Hematopoietic multipotent progenitor cell (in vitro differentiated cells): ENCODE results near the gene ZNF750. TPM values are rescaled to one million over a fixed set of nuclear protein-coding genes. Genes with fewer than 3 reads are reported as not detected.
"Not testable (repeated sequence)": the region's sequence is repeated elsewhere in the genome, so short reads cannot be mapped to it uniquely, and the experiment has no call there.

Experiments
- DNase-seq, 3 donors: peaks; one replicate each; pipeline ENCODE4 v3.0.0-alpha.2; 2011 to 2015; ENCODE audit warnings: low read depth in 2 of 3, low spot score in 2 of 3
- total RNA-seq: library from RNA; depleted of rRNA; stranded (reverse); fragments of >200 nt; gene quantifications from one replicate; pipeline ENCODE4 v1.2.3, GENCODE V29; 2012

The ZNF750 gene
- total RNA-seq, 1 donor: not detected

DNA sequence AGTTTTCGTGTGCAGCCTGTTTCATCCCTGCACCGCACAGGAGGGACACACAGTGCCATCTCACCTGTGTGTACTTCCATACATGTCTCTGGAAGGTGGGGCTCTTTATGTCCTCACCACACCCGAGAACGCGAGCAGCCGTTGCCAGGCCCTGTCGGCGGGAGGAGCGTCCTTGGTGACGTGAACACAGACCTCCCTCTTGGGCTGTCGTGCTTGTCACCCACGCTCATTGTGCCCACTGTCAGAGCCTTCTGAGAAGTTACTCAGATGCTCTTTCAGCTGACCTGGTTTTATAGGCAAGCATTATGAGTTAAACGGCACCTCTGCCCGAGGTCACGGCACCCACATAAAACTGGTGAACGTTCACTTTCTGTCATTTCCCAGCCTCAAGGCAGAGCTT lies 40.2 kb downstream of the ZNF750 start:
- no peak for DNase-seq

DNA sequence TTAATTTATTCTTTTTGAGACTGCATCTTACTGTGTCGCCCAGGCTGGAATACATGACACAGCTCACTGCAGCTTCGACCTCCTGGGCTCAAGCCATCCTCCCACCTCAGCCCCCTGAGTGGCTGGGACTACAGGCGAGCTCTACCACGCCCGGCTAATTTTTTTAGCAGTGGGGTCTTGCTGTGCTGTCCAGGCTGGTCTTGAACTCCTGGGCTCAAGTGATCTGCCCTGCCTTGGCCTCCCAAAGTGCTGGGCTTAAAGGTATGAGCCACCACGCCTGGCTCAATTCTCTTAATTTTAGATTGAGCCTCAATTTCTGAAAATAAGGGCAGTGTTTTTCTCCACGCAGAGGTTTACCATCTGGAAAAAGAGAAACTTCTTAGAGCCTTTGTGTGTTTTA lies 41.1 kb downstream of the ZNF750 start:
- DNase-seq: no peak

DNA sequence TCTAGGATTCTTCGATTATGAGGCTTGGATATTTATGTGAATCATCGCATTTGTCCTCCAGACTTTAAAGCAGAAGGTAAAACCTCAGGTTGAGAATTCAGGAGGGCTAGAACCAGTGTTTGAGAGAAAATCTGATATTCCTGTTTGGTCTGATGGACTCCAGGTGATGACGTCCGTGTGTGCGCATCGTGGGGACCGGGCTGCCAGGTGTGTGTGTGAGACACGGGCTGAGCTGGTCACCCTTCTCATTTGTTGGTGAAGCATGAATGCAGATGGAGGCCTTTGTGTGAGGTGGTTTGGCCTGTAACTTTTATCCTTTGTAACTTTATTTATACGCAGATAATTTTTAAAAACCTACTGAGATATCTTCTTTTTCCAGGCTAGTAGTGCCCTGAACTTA lies 42.8 kb downstream of the ZNF750 start:
- no peak for DNase-seq

DNA sequence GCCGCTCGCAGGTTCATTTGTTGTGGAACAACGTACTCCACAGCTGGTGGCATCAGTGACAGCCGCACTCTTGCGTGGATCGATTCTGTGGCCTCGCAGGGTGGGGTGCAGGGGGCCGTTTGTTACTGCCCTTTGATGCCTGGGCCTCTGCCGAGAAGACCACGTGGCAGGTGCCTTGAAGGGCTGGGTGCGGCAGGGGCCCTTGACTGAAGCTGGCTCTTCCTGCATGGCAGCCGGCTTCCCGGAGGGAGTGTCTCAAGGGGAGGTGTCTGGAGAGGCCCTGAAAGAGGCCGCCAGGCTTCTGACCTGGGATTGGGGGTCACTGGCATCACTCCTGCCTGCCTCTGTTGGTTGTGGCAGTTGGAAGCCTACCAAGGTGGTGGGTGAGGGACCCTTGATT lies 44.2 kb downstream of the ZNF750 start:
- DNase-seq: no peak

DNA sequence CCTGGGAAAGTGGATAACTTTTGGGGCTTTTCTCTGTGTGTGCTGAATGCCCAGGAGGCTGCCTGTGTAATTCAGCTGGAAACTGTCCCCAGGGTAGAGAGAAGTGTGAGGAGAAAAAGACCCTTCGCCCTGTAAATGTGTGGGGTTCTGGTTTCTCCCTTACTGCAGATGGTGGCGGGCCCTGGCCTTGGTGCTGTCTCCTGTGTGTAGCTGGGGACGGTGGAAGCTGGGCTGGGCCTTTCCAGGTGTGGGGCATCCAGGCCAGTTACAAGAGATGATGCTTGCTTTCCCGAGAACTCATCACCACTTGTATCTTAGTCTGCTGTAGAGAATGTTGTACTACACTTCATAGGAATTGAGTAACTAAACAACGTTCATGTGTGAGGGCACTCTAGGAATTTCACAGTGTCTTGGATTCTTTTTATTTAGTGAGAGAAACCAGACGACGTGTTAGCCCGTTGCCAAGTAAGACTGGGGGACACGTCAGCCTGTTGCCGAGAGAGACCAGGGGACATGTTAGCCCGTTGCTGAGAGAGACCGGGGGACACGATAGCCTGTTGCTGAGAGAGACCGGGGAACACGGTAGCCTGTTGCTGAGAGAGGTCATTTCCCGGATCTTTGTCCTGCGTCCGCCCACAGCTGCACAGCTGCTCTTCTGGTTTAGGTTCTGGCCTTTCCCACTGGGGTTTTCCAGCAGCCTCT lies 44.9 kb downstream of the ZNF750 start:
- DNase-seq: no peak

DNA sequence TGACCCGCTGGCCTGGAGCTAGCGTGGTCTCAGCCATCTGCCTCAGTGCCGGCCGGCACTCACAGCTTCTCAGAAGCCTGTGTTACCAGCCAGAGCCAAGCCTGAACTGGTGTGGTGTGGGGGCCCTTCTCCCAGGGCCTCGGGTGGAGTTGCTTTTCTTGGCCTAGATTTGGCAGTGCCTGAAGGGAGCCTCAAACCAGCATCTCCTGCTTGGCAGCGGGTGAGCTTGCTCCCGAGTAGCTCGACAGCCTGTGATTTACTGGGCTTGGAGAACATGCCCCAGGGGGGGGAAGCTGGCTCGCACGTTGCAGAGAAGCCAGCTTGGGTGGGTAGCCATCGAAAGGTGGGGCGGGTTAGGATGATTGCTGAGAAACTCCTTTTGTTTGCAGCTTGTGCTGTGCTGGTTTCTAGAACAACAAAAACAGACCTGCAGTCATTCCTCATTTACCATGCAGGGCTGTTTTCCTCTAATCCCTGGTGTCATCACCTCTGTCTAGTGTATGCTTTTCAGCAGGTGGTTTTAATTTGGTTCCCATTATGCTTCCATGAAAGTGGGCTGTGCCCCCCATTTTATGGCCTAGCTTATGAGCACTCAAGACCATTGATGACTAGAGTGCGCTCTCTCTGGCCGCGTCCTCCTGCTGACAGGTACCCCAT lies 45.7 kb downstream of the ZNF750 start:
- no peak for DNase-seq

DNA sequence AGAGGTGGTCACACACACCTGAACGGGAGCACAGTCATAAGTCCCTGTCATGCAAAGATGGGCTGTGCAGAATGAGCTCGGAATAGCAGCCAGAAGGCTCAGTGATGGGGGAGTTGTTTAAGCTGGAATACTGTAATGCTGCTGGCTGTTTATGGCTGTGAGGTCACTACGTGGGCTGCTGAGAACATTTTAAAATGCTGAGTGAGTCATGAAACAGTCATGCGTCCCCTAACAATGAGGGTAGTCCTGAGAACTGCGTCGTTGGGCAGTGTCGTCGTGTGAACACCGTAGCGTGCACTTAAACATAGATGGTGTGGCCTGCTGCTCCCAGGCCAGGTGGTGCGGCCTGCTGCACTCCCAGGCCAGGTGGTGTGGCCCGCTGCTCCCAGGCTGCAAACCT lies 48.3 kb downstream of the ZNF750 start:
- no peak for DNase-seq

DNA sequence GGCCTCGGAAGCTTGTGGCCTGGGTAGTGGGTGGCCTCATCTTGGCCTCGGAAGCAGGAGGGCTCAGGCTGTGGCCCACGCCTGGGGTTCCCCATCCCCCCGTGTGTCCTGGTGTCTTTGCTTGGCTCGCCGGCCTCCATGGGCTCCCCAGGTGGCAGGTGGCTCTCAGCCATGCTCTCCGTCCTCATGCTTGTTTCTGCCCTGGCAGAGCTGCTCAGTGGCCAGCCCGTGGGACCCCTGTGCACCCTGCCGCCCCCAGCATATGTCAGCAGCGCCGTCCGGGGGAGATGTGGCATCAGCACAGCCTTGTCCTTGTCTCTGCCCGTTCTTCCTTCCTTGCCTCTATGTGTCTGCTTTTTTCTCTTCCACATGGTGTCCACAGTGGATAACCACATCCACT lies 49.4 kb downstream of the ZNF750 start:
- DNase-seq: no peak

DNA sequence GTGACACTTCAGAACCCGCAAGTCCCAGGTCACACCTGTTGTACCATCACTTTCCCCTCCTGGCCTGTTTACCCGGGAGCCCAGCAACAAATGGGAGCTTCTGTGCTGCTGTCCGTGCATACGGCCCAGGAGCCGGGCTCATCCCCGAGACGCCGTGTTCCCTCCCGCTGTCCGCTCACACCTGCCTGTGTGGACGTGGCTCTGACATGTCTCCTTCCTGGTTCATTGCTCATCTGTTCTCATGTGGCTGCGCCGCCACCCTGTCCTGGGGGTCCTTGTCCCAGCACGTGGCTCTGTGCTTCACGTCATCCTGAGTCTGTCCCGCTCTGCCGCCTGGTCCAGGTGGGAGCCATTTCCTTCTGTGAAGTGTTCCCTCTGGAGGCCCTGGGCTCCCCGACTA lies 50.0 kb downstream of the ZNF750 start:
- DNase-seq: no peak

DNA sequence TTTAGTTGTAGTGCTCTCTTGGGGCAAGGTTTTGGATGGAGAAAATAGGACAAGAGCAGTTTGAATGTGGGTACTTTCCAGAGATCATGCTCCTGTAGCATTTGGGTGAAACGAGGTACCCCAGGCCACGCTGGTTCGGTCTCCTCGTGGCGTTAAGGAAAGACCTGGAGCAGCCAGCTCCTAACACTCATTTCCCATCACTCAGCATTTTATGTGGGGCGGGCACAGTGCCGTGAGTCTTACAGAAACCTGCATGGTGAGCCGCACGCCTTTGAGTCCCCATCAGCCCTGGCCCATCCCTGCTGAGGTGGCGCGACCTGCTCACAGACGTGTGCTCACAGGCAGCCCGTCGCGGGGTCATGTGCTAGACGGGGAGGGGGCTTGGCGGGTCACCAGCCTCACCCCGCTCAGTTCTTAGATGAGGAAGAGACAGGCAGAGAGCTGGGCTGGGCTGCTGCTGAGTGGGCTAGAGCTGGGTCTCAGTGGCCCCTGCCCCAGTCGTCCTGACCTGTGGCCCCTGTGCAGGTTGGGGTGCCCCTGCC lies 50.7 kb downstream of the ZNF750 start:
- no peak for DNase-seq

DNA sequence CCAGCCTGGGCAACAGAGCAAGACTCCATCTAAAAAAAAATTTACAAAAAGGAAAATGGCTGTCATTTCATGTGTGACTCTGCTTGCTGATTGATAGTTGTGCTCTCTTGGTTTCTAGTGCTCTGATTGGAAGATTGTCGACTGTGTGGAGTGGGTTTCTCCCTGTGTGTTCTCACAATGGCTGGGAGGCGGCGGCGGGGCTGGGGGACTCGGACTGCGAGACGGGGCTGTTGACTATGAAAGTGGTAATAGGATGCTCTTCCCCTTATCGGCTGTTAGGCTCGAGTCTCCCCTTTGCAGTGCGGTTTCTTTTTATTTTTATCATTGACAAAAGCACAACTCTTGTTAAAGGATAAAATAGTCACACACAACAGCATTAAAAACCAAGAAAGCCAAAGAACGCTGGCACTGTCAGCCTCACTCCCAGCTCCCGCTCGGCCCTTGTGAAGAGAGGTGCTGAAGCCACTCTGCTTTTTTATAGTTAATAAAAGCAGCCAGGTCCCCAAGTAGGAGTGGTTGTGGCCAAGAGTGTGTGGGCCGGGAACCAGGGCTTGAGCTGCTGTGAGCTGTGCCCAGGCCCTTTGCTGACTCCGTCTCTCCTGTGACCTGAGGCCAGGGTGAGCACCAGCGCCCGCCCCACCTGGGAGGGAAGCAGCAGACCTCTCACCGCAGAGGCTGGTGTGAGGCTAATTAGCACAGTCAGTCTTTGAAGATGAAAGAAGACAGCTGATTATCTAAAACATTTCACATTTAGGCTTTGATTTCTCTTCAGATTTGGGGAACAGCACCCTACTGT lies 51.4 kb downstream of the ZNF750 start:
- DNase-seq: no peak

DNA sequence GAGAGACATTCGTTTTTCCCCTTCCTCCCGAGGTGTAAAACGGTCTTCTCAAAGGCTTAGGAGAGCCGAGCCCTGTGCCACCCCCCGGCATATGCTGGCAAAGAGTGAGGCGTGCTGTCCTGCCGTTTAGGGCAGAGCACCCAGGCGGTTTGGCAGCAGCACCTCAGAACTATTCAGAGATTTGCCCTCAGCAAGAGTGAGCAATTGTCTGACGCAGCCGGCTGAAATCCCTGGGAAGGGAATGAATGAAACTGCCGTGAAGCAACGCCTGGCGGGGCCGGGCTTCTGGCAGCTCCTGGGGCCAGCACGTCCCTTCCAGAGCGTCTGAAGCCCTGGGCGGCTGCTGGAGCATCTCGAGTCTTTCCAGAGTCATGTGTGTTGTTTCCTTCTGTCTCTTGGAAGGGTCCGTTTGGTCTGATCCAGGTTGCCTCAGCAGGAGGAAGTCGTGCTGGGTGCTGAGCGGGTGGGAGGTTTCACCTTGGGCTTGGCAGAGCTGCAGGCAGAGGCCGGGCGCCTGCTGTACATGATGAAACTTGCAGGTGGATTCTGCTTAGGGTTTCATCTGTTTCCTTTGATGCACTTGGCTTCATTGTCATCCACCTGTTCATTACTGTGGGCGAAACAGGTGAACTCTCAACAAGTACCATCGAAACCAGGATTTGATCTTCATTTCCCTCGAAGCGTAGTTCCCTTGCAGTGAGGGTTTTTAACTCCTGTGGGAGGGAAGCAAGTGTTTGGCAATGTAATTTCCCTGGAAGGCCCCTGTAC lies 52.6 kb downstream of the ZNF750 start:
- no peak for DNase-seq

DNA sequence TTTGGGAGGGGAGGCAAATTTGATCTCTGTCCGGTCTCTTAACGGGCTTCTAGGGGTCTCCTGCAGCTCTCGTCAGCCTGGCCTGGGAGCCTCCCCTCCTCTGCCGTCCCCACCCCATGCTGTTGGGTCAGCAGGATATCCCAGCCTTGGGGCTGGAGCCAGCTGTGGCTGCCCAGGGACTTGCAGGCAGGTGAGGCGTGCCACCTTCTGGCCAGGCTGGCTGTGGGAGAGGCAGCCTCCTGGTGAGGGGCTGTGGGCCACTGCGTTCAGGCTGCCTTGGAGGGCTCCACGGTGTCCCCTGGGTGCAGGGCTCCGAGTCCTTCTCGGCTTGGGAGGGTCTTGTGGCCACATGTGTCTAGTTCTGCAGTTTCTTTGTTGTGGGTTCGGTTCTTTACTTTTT lies 53.4 kb downstream of the ZNF750 start:
- no peak for DNase-seq

DNA sequence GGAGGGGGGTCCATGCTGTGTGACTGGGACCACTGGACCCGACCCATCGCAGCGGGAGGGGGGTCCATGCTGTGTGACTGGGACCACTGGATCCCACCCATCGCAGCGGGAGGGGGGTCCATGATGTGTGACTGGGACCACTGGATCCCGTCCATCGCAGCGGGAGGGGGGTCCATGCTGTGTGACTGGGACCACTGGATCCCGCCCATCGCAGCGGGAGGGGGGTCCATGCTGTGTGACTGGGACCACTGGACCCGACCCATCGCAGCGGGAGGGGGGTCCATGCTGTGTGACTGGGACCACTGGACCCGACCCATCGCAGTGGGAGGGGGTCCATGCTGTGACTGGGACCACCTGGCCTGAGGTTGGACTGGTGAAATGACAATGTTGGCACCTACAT lies 54.2 kb downstream of the ZNF750 start:
- DNase-seq: not testable (repeated sequence)

DNA sequence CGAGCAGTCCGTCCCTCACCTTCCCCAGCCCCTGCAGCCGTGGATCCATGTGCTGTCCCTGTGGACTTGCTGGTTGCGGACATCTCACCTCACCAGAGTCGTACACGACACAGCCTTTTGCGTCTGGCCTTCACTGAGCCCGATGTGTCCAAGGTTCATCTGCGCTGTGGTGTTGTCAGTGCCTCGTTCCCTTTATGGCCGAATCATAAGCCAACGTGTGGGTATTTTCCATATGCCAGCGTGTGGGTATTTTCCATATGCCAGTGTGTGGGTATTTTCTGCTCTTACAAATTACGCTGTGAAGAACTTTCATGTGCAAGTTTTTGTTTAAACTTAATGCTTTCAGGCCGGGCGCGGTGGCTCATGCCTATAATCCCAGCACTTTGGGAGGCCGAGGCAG lies 56.3 kb downstream of the ZNF750 start:
- DNase-seq: no peak

DNA sequence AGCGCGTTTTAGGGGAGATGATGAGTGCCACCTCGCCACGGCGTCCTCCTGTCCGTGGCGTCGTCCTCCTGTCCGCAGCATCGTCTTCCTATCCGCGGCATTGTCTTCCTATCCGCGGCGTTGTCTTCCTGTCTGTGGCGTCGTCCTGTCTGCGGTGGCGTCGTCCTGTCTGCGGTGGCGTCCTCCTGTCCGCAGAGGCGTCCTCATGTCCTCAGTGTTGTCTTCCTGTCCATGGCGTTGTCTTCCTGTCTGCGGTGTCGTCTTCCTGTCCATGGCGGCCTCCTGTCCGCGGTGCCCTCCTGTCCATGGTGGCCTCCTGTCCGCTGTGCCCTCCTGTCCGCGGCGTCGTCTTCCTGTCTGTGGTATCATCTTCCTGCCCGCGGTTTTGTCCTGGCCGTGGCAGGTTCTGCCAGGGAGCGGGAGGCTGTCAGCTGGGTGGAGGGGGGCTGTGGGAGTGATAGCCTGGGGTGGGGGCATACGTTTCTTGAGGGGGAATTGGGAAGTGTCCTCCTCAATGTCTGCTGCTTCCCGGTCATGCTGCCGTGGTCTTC lies 57.1 kb downstream of the ZNF750 start:
- DNase-seq: no peak

DNA sequence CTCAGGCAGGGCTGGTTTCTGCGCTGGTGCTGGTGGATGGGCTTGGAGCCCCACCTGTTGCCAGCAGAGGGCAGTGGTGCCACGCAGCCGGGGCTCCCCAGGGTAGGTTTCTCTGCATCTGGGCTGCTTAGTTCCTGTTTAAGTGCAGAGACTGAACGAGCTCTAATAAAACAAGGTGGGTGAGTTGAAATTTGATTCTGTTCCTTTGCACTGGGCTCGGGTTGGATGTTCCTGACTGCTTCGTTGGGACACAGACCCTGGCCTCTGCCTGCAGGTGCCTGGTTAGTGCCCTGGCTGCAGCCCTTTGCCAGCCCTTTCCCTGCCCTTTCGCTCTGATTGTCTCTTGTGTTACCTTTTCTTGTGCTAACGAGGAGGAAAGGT lies 57.9 kb downstream of the ZNF750 start:
- DNase-seq: peak; percentile 64 to 91 (median 75)

DNA sequence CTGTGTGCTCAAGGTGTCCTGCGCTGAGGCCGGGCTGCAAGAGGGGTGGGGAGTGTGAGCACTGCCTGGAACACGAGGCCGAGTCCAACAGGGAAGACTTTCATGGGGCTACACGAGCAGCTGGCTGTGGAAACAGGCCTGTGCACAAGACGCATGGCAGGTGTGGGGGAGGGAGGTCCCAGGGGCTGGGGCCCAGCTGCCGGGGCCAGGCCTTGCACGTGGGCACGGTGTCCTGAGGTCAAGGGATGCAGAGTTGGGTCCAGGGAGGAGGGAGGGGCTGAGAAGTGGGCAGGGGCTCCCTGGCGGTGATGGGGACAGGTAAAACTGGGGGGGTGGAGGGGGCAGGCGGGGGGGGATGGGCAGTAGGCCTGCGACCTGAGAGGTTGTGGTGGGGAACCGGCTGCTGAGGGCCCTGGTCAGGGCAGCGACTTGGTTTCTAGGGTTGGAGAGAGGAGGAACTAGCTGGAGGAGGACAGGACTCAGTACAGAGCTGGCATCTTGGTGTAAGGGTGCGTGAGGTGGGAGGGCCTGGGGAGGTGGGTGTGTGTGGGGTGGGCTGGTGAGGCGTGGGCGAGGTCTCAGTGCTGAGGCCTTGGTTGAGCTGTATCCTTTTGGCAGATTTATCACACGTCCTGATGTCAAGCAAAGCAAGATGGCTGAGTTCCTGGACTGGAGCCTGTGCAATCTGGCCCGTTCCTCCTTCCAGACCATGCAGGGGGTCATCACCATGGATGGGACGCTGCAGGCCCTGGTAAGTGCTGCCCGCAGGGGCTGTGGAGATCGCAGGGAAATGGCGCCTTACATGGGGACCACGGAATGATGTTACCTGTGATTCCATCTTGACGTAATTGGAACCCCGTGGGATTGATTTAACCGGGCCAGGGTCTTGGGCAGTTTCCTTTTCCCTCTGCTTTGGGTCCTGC lies 58.6 kb downstream of the ZNF750 start:
- no peak for DNase-seq

DNA sequence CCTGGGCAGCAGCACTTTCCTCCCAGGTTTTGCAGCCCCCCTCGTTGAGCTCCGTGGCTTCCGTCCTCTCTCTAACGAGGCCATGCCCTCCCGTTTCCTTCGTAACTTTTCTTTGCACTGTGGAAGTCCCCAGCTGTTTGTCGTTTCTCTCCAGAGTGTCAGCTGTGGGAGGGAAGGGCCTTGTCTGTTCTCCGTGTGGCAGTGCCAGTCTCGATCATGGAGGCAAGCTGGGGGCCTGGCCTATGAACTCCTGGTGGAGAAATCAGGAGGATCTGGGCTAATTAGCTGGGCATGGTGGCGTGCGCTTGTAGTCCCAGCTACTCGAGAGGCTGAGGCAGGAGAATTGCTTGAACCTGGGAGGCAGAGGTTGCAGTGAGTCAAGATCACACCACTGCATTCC lies 59.6 kb downstream of the ZNF750 start:
- no peak for DNase-seq

DNA sequence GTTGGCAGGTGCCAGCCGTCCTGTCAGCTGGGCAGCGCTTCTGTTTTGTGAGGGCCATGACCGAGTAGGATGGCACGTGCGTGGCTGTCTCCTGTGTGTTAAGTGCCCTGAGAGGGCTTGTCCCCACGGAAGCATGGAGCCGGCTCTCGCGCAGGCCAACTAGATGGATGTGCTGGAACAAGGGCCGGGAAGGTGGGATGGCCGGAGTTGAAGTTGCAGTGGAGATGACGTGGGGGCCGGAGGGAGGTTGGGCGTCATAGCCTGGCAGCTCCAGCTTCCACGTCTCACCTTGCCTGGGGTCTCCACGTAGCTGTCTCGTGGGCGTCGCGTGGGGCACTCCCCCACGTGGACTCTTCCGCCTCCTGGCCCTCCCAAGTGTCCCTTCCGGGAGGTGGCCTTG lies 60.3 kb downstream of the ZNF750 start:
- no peak for DNase-seq
